ENCODE data around the gene ULBP2.

GRCh38 chr6:149923327-149923986 is 18.4 kb upstream of the ULBP2 start:
- no peak for TF ChIP-seq POLR2AphosphoS5 (IDR thresholded peaks at IDR 0.05; ENCODE audit: borderline replicate concordance, low read depth, low read length)
- TF ChIP-seq EZH2 (IDR thresholded peaks at IDR 0.05): no peak
